Measurements from ENCODE around the gene KCNG1.

DNA sequence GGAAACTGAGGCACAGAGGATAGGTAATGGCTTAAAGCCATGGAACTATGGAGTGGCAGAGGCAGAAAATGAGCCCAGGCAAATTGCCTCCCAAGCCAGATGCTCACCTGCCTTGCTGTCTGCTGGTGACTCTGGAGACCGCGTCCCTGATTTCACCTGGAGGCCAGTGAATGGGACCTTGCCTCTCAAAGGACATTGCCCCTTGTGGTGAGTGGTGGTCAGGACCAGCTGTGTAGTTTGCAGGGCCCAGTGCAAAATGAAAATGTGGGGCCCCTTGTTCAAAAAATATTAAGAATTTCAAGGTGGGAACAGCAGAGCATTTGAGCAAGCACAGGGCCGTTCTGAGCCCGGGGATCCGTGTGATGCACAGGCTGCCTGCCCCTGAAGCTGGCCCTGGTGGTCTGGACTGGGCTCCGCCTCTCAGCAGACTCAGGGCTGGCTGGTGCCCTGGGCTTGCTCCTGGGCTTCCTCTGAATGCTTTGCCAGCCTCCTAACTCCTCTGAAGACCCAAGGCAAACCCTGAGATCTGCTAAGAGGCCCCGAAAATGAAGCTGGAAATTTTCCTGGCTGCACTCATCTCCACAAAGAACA is 19.8 kb upstream of the KCNG1 start:
- TF ChIP-seq, protein P1, sequence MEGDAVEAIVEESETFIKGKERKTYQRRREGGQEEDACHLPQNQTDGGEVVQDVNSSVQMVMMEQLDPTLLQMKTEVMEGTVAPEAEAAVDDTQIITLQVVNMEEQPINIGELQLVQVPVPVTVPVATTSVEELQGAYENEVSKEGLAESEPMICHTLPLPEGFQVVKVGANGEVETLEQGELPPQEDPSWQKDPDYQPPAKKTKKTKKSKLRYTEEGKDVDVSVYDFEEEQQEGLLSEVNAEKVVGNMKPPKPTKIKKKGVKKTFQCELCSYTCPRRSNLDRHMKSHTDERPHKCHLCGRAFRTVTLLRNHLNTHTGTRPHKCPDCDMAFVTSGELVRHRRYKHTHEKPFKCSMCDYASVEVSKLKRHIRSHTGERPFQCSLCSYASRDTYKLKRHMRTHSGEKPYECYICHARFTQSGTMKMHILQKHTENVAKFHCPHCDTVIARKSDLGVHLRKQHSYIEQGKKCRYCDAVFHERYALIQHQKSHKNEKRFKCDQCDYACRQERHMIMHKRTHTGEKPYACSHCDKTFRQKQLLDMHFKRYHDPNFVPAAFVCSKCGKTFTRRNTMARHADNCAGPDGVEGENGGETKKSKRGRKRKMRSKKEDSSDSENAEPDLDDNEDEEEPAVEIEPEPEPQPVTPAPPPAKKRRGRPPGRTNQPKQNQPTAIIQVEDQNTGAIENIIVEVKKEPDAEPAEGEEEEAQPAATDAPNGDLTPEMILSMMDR (IDR thresholded peaks at IDR 0.05): no peak
- TF ChIP-seq POLR2A (IDR thresholded peaks at IDR 0.05): no peak

Measured in body of pancreas (tissue), 4 donors.